Activated CD4-positive, alpha-beta T cell treated with anti-CD3 and anti-CD28 coated beads, Interleukin-2, amount 50 U/mL, for 4 hours (primary cell): ENCODE measurements around the gene ANKZF1.
"Not testable (repeated sequence)": the region's sequence is repeated elsewhere in the genome, so short reads cannot be mapped to it uniquely, and the experiment has no call there.

Experiments
- DNase-seq, 2 experiments: peaks; one replicate each; pipeline ENCODE4 v3.0.0-alpha.2; 2020

ANKZF1 gene

GRCh38 chr2:219254590-219255201, 25.1 kb downstream of the ANKZF1 start:
- peak in 1 of 2 experiments; percentile 35 for DNase-seq

GRCh38 chr2:219258942-219259341, 29.3 kb downstream of the ANKZF1 start:
- not testable (repeated sequence) for DNase-seq

- DNase-seq = no peak
Measured at GRCh38 chr2:219261024-219261855, 31.6 kb downstream of the ANKZF1 start.

- no peak for DNase-seq
Measured at GRCh38 chr2:219266232-219266631, 36.6 kb downstream of the ANKZF1 start.

GRCh38 chr2:219266886-219267285, 37.3 kb downstream of the ANKZF1 start:
- DNase-seq = no peak

- no peak for DNase-seq
Measured at GRCh38 chr2:219268294-219268693, 38.7 kb downstream of the ANKZF1 start.

- DNase-seq = no peak
Measured at GRCh38 chr2:219269362-219270054, 39.9 kb downstream of the ANKZF1 start.

- DNase-seq = no peak
Measured at GRCh38 chr2:219270055-219270372, 40.4 kb downstream of the ANKZF1 start.

GRCh38 chr2:219271021-219271420, 41.4 kb downstream of the ANKZF1 start:
- DNase-seq = no peak

- DNase-seq = no peak
Measured at GRCh38 chr2:219272356-219272755, 42.8 kb downstream of the ANKZF1 start.

- DNase-seq = no peak
Measured at GRCh38 chr2:219272995-219273394, 43.4 kb downstream of the ANKZF1 start.

- DNase-seq = no peak
Measured at GRCh38 chr2:219273937-219274336, 44.3 kb downstream of the ANKZF1 start.

- DNase-seq = no peak
Measured at GRCh38 chr2:219274361-219274921, 44.8 kb downstream of the ANKZF1 start.

- peak; percentile 65 to 68 for DNase-seq
Measured at GRCh38 chr2:219277703-219278654, 48.4 kb downstream of the ANKZF1 start.

GRCh38 chr2:219278655-219279150, 49.1 kb downstream of the ANKZF1 start:
- no peak for DNase-seq

- peak; percentile 98 to 99 for DNase-seq
Measured at GRCh38 chr2:219279151-219279915, 49.7 kb downstream of the ANKZF1 start, which contains the start of gene DNAJB2. DNAJB2 (plus strand) TSS chr2:219279366; CDS start chr2:219279834, 468 bp downstream.

GRCh38 chr2:219279916-219280516, 50.4 kb downstream of the ANKZF1 start:
- no peak for DNase-seq

GRCh38 chr2:219280651-219281050, 51.0 kb downstream of the ANKZF1 start:
- DNase-seq = no peak

- DNase-seq = no peak
Measured at GRCh38 chr2:219281588-219281987, 52.0 kb downstream of the ANKZF1 start.

- DNase-seq = no peak
Measured at GRCh38 chr2:219282375-219282774, 52.8 kb downstream of the ANKZF1 start.
